PC-9 (cell line): ENCODE measurements around the gene NCBP2L. TPM values are rescaled to one million over a fixed set of nuclear protein-coding genes. Genes with fewer than 3 reads are reported as not detected.

ENCODE experiments used
- BruUV-seq: library from RNA; stranded (reverse); fragments of 400-500 nt; replicated peaks from 2 replicates; lab custom pipeline; 2021; lab: Mats Ljungman, UMichigan
- CTCF ChIA-PET: fragments of 300-600 bp; sonication (Branson Sonifier 250); formaldehyde crosslinking; loops from one replicate; lab custom pipeline; 2022; ENCODE audit warnings: antibody characterized with exemption; lab: Charles Lee
- POLR2A ChIA-PET: fragments of 300-600 bp; sonication (Branson Sonifier 250); formaldehyde crosslinking; loops from one replicate; lab custom pipeline; 2022; ENCODE audit warnings: antibody characterized with exemption; ENCODE audit not compliant: unreplicated experiment; lab: Charles Lee
- DNase-seq, 2 experiments: peaks; one replicate each; pipeline versions ENCODE4 v3.0.0 to v3.0.0-alpha.2; 2015 to 2022; ENCODE audit warnings: mixed read lengths in 1 of 2
- H2AFZ ChIP-seq: fragments of 200-600 bp; sonication (generic); 2 replicates; pipeline ENCODE4 v1.8.1; 2017; ENCODE audit warnings: antibody characterized with exemption
- H3F3A ChIP-seq: fragments of 200-600 bp; sonication (generic); 2 replicates; pipeline ENCODE4 v1.8.1; 2017; ENCODE audit warnings: antibody characterized with exemption, mild to moderate bottlenecking, low read depth; ENCODE audit not compliant: insufficient read depth
- H3K27ac ChIP-seq: fragments of 200-600 bp; sonication (generic); 2 replicates; pipeline ENCODE4 v1.6.1; 2016; ENCODE audit warnings: mixed run types
- H3K27me3 ChIP-seq: fragments of 200-600 bp; sonication (generic); 2 replicates; pipeline ENCODE4 v1.6.1; 2016; ENCODE audit warnings: low read depth, mixed run types; ENCODE audit not compliant: insufficient read depth
- H3K36me3 ChIP-seq: fragments of 200-600 bp; sonication (generic); 2 replicates; pipeline ENCODE4 v1.6.1; 2016; ENCODE audit warnings: low read depth, mixed run types
- H3K4me1 ChIP-seq: fragments of 200-600 bp; sonication (generic); replicated peaks from 2 replicates; pipeline ENCODE4 v1.6.1; 2016; ENCODE audit warnings: mixed run types; ENCODE audit not compliant: insufficient read depth
- H3K4me2 ChIP-seq: fragments of 200-600 bp; sonication (generic); 2 replicates; pipeline ENCODE4 v1.6.1; 2017; ENCODE audit warnings: mixed run types
- H3K4me3 ChIP-seq: fragments of 200-600 bp; sonication (generic); 2 replicates; pipeline ENCODE4 v1.6.1; 2016; ENCODE audit warnings: mixed run types
- H3K79me2 ChIP-seq: fragments of 200-600 bp; sonication (generic); 2 replicates; pipeline ENCODE4 v1.6.1; 2017; ENCODE audit warnings: low read depth, mixed run types
- H3K9me2 ChIP-seq: fragments of 200-600 bp; sonication (generic); 2 replicates; pipeline ENCODE4 v1.8.1; 2017; ENCODE audit warnings: mild to moderate bottlenecking; ENCODE audit not compliant: insufficient read depth
- H3K9me3 ChIP-seq: fragments of 200-600 bp; sonication (generic); 2 replicates; pipeline ENCODE4 v1.8.1; 2016; ENCODE audit warnings: low read depth; ENCODE audit not compliant: insufficient read depth
- H4K20me1 ChIP-seq: fragments of 200-600 bp; sonication (generic); 2 replicates; pipeline ENCODE4 v1.8.1; 2017; ENCODE audit not compliant: insufficient read depth
- CTCF ChIP-seq: fragments of 200-600 bp; sonication (generic); conservative IDR thresholded peaks from 2 replicates; pipeline ENCODE4 v1.6.1; 2017; ENCODE audit warnings: mixed run types, antibody characterized with exemption, mild to moderate bottlenecking, moderate library complexity
- EZH2 ChIP-seq: fragments of 200-600 bp; sonication (generic); IDR thresholded peaks from 2 replicates; pipeline ENCODE4 v1.8.0; 2017; ENCODE audit warnings: antibody characterized with exemption, low read depth
- intact Hi-C: fragments of 100-400 bp; cut with micrococcal nuclease; formaldehyde crosslinking; loops from one replicate; pipeline ENCODE4 v1.10.0; 2022; ENCODE audit not compliant: unreplicated experiment
- total RNA-seq: library from RNA; stranded (reverse); gene quantifications from 2 replicates; pipeline ENCODE4 v1.2.3, GENCODE V29; 2021

Gene NCBP2L
- total RNA-seq, 1 experiment from 2014 or later = not detected

- H3K9me2 ChIP-seq = no peaks in the 10 kb centered on the region
- H3K79me2 ChIP-seq = no peaks in the 10 kb centered on the region
- BruUV-seq = no TSS peak
- DNase-seq = no peak
- H2AFZ ChIP-seq = no peak overlapping the region
- H3K36me3 ChIP-seq = no peaks in the 10 kb centered on the region
- no peak overlapping the region for H3K4me3 ChIP-seq
- peaks cover 6% of the 10 kb centered on the region; the same call in 1 of the 2 replicates for H3F3A ChIP-seq
- H3K4me2 ChIP-seq = no peak overlapping the region
- no peaks in the 10 kb centered on the region for H3K27me3 ChIP-seq
- ChIA-PET CTCF (no interaction called here), POLR2A (no interaction called here)
- no peak overlapping the region for H3K27ac ChIP-seq
- intact Hi-C loops = no loop called here
- no peaks in the 10 kb centered on the region for H4K20me1 ChIP-seq
- no peak for TF ChIP-seq CTCF
- TF ChIP-seq EZH2 = no peak
- peaks cover 20% of the 10 kb centered on the region for H3K4me1 ChIP-seq
- H3K9me3 ChIP-seq = no peaks in the 10 kb centered on the region
Observed at GRCh38 chrX:107750263-107750662, 27.3 kb upstream of the NCBP2L start.

GRCh38 chrX:107750861-107751445, 26.6 kb upstream of the NCBP2L start:
- Histone ChIP-seq H3K9me3 (no peaks in the 10 kb centered on the region), H3K9me2 (no peaks in the 10 kb centered on the region), H3F3A (peaks cover 6% of the 10 kb centered on the region; the same call in 1 of the 2 replicates), H4K20me1 (no peaks in the 10 kb centered on the region), H3K27ac (no peak overlapping the region), H3K79me2 (no peaks in the 10 kb centered on the region), H3K4me3 (no peak overlapping the region), H3K4me2 (no peak overlapping the region), H3K36me3 (no peaks in the 10 kb centered on the region), H2AFZ (no peak overlapping the region), H3K4me1 (peaks cover 20% of the 10 kb centered on the region), H3K27me3 (no peaks in the 10 kb centered on the region)
- no peak for TF ChIP-seq EZH2
- no peak for TF ChIP-seq CTCF
- POLR2A ChIA-PET = no interaction called here
- no peak for DNase-seq
- CTCF ChIA-PET = no interaction called here
- BruUV-seq = no TSS peak
- intact Hi-C loops = no loop called here

- Histone ChIP-seq H3K27ac (no peak overlapping the region), H3K4me3 (no peak overlapping the region), H3K4me2 (no peak overlapping the region), H2AFZ (no peak overlapping the region), H3K4me1 (peaks cover 14% of the 10 kb centered on the region), H3K79me2 (no peaks in the 10 kb centered on the region), H3K9me3 (no peaks in the 10 kb centered on the region), H3K27me3 (no peaks in the 10 kb centered on the region), H3K36me3 (no peaks in the 10 kb centered on the region), H4K20me1 (no peaks in the 10 kb centered on the region), H3K9me2 (no peaks in the 10 kb centered on the region), H3F3A (peaks cover 6% of the 10 kb centered on the region; the same call in 1 of the 2 replicates)
- POLR2A ChIA-PET = no interaction called here
- BruUV-seq = no TSS peak
- CTCF ChIA-PET = interaction anchor here (0.6 kb wide), 1 partner anchor 34 kb away, joined by 3 read pairs; no protein-coding TSS in a partner anchor
- TF ChIP-seq CTCF = no peak
- TF ChIP-seq EZH2 = no peak
- intact Hi-C loops = no loop called here
- no peak for DNase-seq
Observed at GRCh38 chrX:107752043-107752442, 25.5 kb upstream of the NCBP2L start.
